HepG2 (cell line): ENCODE results near the gene LRRC3C. TPM values are rescaled to one million over a fixed set of nuclear protein-coding genes. Genes with fewer than 3 reads are reported as not detected.

Experiments used
- BRF2 ChIP-seq: sonication (generic); formaldehyde crosslinking; IDR thresholded peaks from 2 replicates; pipeline ENCODE4 v1.8.1; 2022; ENCODE audit warnings: mild to moderate bottlenecking, missing genetic modification reagents
- CEBPG ChIP-seq: IDR thresholded peaks from 2 replicates; pipeline ENCODE4 v1.6.1; 2016
- FOXC1 ChIP-seq: sonication (generic); formaldehyde crosslinking; IDR thresholded peaks from 2 replicates; pipeline ENCODE4 v1.8.0; 2022; ENCODE audit warnings: mild to moderate bottlenecking, missing genetic modification reagents, borderline replicate concordance
- IKZF4 ChIP-seq: sonication (generic); formaldehyde crosslinking; IDR thresholded peaks from 2 replicates; pipeline ENCODE4 v1.5.1; 2020; ENCODE audit warnings: borderline replicate concordance, mild to moderate bottlenecking, low read depth, missing genetic modification reagents; ENCODE audit errors: not compliant biosample characterization
- KDM3A ChIP-seq: IDR thresholded peaks from 2 replicates; pipeline ENCODE4 v1.6.1; 2018; ENCODE audit warnings: low read depth, missing compliant biosample characterization
- SCMH1 ChIP-seq: sonication (generic); formaldehyde crosslinking; IDR thresholded peaks from 2 replicates; pipeline ENCODE4 v1.9.0; 2021; ENCODE audit warnings: missing genetic modification reagents, mild to moderate bottlenecking, borderline replicate concordance
- SIX1 ChIP-seq: sonication (generic); formaldehyde crosslinking; IDR thresholded peaks from 2 replicates; pipeline ENCODE4 v1.4.0; 2020; ENCODE audit warnings: missing genetic modification reagents, borderline replicate concordance
- SMARCE1 ChIP-seq: fragments of 450-650 bp; IDR thresholded peaks from 2 replicates; pipeline ENCODE4 v1.6.1; 2017; ENCODE audit warnings: borderline replicate concordance
- TRIM24 ChIP-seq: sonication (generic); formaldehyde crosslinking; IDR thresholded peaks from 2 replicates; pipeline ENCODE4 v1.8.0; 2022; ENCODE audit warnings: mild to moderate bottlenecking, missing genetic modification reagents
- ZBTB20 ChIP-seq: sonication (generic); formaldehyde crosslinking; IDR thresholded peaks from 2 replicates; pipeline ENCODE4 v1.8.1; 2023; ENCODE audit warnings: missing genetic modification reagents, low read depth, mild to moderate bottlenecking, borderline replicate concordance
- ZNF432 ChIP-seq: sonication (generic); formaldehyde crosslinking; IDR thresholded peaks from 2 replicates; pipeline ENCODE4 v1.5.0; 2020; ENCODE audit warnings: missing genetic modification reagents, mild to moderate bottlenecking, borderline replicate concordance
- ZNF646 ChIP-seq: sonication (generic); formaldehyde crosslinking; IDR thresholded peaks from 2 replicates; pipeline ENCODE4 v1.9.0; 2021; ENCODE audit warnings: mild to moderate bottlenecking, missing genetic modification reagents
- ZNF672 ChIP-seq: sonication (generic); formaldehyde crosslinking; IDR thresholded peaks from 2 replicates; pipeline ENCODE4 v1.8.1; 2022; ENCODE audit warnings: missing genetic modification reagents
- polyA plus RNA-seq, 8 experiments: library from polyadenylated mRNA; depleted of rRNA in 3 of 8; stranded (reverse) in 7 of 8; unstranded in 1 of 8; fragments of >200 nt; fragmentation: Illumina TruSeq in 4 of 8; extraction: Trizol in 4 of 8; gene quantifications; 2 replicates each; pipeline versions ENCODE4 v1.2.1 to v1.2.3, GENCODE V29; 2011 to 2016; ENCODE audit warnings: low read depth in 4 of 8, missing spikeins in 1 of 8, mixed read lengths in 1 of 8; ENCODE audit not compliant: insufficient read depth in 1 of 8
- total RNA-seq, 5 experiments: library from RNA; depleted of rRNA; stranded (reverse); fragments of >200 nt; fragmentation: Illumina TruSeq; extraction: Trizol; gene quantifications; 2 replicates each; pipeline ENCODE4 v1.2.3, GENCODE V29; 2016; ENCODE audit warnings: low read depth in 1 of 5

LRRC3C gene
- total and polyA plus RNA-seq, 2 of the 13 experiments (the other 11 are each of a cell fraction or from before 2014, with no cell fraction given) = 0.17 TPM; not detected in 1

- no peak for TF ChIP-seq ZBTB20
- TF ChIP-seq ZNF646 = no peak
- TF ChIP-seq SCMH1 = no peak
- no peak for TF ChIP-seq FOXC1
- peak; percentile 69 for TF ChIP-seq IKZF4 (CRISPR knock-in tag)
- TF ChIP-seq ZNF672 = no peak
- TF ChIP-seq TRIM24 (CRISPR knock-in tag) = no peak
- TF ChIP-seq BRF2 (CRISPR knock-in tag) = no peak
- no peak for TF ChIP-seq KDM3A (CRISPR knock-in tag)
- TF ChIP-seq CEBPG (CRISPR knock-in tag) = no peak
- TF ChIP-seq SIX1 (CRISPR knock-in tag) = no peak
- no peak for TF ChIP-seq SMARCE1
- no peak for TF ChIP-seq ZNF432 (CRISPR knock-in tag)
Observed at GRCh38 chr17:39927929-39928857, 661 bp downstream of the LRRC3C start (continued).
